ENCODE data around the gene AKNA.
"Not testable (repeated sequence)": the region's sequence is repeated elsewhere in the genome, so short reads cannot be mapped to it uniquely, and the experiment has no call there.

AKNA gene

DNA sequence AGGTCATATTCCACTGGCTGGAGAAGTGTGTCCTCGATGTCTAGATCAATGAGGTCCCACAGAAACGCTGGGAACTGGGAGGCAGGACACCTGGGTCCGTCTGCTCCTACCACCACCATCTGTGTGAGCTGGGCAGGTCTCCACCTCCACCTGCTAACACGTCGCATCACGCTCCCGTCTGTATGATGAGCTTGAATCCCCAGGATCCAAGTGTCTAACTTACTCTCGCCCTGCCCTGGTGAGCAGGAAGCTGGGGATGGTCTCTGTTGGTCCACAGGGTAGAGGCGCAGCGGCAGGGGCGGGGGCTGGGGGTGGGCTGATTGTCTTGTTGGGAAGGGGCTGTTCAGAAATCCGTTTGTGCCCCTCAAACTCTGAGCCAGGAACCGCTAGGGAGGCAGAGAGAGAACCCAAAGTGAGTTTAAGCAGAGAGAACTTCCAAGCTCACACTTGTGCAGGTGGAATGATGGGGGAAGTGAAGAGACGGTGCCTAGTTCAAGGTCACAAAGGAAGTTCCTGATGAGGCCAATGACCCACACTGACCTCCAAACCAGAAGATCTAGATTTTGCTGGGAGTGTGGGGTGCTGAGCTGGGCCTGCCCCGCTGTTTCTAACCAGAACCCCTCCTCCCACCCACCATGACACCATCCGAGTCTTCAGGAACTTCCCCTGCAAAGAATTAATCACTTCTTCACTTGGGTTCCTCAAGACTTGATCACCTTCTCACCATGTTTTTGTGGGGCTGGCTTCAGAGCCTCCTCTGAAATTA, 37.0 kb downstream of the AKNA start:
- DNase-seq, result no peak

DNA sequence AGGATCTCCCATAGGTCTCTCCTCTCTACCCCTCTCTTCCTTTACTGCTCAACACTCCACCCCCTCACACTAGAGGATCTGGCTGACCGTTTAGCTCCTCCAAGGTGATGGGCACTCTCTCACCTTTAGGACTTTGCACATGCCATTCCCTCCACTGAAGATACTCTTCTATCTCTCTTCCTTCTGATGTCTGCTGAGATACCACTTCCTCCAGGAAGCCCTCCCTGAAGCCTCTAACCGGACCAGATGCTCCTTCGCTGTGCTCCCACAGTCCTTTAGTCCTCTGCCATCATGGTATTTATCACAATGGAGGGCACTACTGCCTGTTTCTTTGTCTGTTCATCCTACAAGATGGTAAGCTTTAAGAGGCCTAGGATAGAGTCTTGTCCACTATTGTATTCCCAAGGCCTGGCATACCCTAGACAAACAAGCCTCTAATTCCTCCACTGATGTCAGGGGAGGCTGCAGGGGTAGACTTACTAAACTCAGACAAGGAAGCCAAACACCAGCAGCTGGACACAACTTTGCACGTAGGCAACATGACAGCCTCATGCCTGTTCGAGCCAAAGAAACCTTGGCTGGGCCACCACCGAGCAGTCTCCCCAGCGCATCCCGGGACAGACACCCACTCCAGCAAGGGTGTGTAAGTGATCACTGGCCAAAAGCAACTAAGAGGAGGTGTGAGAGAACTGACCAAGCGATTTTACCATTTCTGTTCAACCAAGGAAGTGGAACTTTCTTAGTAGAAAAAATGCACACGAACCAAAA, 37.9 kb downstream of the AKNA start:
- no peak for DNase-seq

DNA sequence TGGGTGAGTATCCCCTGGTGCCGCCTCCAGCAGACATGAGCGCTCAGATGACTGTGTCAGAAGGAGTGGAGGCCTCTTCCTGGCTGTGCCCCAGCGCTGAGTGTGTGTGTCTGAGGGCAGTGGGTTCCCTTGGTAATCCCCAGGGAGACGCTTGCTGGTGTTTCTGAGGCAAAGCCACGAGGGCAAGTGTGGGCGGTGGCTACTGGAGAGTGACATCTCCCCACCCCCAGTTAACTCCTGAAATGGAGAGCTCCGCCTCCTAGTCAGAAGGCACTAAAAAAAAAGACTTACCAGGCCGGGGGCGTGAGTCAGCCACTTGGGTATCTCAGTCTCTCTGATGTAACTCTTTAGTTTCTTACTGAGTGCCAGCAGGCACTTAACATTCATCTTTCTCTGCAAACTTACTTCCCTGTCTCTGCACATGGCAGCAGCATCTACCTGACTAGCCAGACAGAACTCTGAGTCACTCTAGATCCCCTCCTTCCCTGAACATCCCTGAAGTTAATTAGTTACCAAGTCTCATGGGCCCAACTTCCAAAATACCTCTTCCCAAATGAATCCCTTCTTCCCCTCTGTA, 38.8 kb downstream of the AKNA start:
- DNase-seq, result peak; percentile 78

DNA sequence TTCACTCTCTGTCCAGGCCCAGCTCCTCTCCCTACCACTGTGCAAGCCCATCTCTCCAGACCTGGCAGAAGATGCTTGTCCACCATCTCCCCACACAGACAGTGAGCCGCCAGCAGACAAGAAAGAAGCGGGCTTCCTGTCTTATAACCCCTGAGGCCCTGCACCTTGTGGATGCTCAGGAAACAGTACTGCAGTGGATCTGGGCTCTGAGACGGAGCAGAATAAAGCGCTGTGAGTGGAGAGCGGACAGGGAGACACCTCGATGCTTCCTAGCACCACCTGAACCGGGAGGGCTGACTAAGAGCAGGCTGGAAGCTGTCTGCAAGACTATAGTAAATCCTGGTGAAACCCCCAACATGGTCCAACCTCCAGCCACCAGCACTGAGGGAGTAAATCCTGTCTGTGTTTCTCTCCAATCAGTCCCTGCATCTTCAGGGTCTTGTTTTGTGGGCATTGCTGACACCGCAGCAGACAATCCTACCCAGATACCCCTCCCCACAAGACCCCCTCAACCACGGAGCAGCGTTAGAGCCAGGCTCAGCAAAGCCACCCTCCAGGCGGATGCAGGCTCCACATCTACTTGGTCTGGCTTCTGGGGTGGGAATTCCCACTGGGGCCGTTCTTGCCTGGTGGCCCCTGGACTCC, 39.4 kb downstream of the AKNA start:
- DNase-seq, result no peak

DNA sequence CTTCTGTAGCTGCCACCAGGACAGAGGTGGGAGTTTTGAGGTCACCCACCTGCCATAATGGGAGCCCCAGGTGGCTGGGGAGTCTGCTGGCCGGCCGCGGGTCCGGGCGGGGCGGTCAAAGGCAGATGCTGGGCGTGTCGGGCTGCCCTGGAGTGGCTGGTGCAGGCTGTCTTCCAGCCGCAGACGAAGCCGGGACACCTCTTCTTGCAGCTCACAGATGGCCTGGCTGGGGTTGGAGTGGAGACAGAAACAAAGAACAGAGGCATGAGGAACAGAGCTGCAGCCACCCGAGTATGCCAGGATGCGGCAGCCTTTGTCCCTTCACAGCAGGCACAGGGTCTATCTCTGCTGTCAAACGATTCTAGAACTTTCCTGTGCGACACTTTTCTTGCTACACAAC, 40.1 kb downstream of the AKNA start:
- DNase-seq, result no peak

DNA sequence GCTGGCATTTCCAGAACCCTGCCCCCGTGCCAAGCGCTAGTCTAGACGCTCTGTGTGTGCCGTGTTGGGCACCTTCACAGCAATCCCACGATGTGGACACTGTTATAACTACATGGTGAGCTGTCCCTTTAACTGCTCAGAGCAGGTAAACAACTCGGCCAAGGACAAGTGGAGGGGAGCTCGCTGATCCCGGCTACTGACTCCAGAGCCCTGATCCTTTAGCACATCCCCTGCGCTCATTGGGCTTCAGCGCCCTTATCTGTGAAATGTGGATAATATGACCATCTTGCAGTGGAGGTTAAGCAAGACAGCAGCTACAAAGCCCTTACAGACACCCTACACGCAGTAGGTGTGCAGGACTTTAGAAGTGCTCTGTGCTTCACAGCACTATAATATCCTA, 41.6 kb downstream of the AKNA start:
- no peak for DNase-seq

DNA sequence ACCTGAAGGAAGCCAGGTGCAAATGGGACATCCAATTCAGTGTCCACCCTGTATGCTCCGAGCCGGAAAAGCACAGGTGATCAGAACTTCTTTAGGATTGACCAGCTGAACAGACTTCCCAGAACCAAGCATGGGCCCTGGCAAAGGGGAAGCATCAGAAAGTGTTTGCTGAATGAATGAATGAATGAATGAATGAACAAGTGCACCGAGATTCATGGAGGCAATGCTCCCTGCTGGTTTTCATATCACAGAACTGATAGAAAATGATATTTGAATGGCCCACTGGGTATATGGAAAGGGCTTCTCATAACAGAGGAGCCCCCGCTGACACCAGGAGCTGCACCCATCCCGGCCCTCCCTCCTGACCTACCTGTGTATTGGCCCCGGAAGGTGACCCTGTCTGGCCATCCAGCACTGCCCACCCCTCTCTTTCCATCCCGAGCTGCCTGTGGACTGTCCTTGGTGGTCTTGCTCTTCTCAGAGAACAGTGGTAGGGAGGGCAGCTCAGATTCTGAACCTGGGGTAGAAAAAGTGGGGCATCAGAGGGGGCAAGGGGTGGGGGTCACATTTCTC, 42.2 kb downstream of the AKNA start:
- DNase-seq, result no peak

DNA sequence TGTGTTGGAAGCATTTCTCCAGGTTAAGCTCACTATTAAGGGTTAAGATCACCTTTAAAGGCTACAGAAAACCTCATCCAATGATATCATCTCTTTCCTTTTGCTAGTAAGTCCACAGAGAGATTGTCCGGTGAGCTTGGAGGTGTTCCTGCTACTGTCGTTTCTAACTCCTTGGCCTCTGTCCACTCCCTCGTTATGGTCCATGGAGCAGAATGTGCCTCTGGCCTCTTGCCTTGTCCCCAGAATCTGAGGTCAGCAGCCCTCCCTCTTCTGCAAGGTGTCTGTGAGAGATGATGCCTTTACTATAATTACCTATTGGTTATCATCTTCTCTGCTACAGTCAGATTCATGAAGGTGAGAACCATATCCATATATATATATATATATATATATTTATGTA, 43.1 kb downstream of the AKNA start:
- DNase-seq, result no peak

DNA sequence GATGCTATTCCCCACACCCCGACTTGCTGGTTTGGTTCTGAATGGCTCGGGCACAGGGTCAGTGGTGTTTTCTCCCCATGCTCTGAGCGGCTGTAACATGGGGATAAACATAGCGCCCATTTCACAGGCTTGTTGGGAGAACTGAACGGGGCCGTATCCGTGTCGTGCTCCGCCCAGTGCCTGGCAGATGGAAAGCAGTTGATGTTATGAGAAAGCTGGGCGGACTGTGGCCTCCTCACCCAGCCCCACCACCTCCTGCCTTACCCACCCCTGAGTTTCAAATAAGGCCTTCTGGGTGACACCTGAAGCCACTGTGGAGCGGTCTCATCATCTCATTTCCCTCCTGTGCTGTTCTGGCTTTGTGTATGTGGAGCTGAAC, 43.6 kb downstream of the AKNA start:
- no peak for DNase-seq

DNA sequence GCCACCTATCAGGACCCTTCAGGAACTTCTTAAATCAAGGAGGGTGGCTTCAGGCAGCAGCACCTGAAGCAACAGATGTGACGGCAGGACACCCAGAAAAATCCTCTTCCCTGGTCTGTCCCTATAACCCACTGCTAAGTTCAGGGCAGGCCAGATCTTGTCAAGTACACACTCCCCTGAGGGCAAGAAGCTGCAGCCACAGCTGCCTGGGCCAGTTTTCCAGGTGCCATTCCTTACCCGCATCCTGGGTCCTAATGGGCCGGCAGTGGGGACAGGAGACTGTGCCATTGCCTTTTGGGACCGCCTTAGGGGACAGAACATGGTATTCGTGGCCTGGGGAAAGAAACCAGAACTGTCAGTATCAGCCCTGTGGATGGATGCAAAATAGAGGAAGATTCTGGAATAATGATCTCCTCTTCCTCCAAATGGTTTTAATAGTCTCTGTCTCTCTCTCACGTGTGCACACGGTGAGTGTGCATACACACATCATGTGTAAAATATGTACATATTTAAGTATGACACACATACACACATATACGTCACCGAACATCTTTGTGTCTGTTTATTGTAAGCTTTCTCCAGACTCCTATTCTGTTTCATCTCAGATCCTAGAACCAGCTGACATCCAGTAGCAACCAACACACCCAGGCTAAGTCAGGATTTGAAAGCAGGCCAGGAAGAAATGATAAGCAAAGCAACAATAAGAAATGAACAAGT, 44.2 kb downstream of the AKNA start:
- no peak for DNase-seq

DNA sequence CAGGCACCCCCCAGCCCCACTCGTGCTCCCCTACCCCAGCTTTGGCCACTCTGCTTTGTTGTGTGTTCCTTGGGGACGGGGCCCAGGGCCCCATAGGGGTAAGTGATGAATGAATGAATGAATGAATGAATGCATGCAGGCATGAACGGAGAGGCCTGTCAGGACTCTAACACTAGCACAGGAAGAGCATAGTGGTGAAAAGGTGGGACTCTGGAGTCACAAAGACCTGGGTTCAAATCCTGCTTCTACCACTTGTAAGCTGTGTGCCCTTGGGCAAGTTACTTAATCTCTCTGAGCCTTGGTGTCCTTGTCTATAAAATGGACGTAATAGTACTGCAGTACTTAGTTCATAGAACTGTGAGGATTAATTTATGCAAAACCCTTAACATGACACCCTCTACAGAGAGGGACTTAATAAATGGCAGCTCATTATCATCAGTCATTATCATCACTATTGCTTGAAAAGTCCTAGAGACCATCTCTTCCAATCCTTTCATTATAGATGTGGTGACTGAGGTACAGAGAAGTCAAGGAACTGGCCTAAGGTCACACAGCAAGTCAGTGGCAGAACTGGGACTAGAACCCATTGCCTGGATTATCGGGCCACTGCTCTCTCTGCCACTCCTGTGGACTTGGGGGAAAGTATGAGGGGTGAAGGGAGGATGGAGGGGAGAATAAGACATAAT, 44.9 kb downstream of the AKNA start:
- DNase-seq, result no peak

DNA sequence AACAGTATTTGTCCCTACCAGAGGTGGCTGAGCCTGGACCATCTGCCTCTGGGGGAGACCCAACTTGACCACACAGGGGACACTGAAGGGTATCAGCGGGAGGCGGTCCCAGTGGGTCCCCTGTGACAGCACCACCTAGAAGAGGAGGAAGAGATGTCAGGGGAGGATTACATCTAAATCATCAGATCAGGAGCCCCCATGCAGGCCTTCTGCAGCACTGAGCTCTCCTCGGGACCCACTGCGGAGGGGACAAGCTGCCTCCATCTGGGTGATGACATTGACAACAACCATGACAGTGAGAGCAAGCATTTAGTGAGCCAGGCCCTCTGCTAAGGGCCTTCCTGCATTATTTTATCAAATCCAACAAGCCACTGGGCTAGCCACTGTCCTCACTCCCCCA, 45.8 kb downstream of the AKNA start:
- no peak for DNase-seq

DNA sequence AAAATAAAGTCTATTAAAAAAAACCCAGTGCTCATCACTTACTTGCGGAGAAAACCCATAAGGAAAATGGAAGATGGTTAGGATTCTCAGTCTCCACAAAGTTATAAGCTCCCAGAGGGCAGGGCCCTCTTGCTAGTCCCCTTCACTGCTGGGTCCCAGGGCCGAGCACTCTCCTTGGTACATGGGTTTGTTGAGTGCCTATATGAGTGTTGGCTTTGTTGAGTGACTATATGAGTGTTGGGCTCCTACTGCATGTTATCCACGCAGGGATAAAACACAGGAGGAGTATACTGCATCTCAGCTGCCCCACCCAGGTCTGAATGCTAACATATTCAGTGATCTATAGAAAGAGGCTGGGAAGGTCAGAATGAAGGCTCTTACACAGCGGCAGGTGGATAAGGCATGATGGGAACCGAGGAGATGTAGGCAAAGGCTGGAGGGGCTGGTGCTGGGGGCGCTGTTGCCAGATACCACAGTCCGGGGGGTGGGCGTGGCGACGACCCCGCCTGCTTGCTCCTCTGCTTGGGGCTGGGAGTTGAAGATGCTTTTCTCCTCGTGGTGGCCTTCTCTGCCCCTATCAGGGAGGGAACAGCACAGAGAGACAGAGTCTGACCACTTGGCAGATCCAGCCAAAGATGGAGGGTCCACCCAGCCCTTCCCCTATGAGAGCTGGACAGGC, 46.5 kb downstream of the AKNA start:
- no peak for DNase-seq

DNA sequence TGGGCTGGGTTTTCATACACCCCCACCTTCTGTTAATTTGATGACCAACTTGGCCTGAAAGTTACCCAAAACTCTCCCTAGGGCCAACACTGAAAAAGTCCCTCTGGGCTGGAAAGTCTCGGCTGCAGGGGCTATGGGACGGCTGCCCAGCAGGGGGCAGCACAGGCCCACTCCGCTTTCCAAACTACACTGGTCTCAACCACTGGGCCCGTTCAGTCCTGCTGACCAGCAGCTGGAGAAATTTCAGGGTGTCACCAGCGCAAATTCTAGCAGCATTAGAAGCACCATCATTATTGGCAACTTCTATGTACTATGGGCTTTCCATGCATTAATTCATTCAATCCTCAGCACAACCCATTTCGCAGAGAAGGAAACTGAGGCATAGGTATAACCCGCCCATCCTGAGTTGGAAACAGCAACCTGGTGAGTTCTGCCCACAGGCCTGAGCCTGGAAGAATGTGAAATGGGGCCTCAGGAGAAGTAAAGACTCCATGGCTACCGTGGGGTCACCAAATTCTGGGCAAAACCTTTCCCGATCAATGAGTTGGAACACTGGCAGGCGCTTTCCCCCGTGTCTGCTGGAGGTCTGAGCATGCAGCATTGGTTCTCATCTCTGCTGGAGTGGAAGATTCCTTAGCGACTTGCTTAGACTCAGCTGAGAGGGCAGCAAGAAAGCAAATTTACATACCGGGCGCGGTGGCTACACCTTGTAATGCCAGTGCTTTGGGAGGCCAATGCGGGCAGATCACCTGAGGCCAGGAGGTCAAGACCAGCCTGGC, 48.5 kb downstream of the AKNA start:
- DNase-seq, result peak; percentile 62

DNA sequence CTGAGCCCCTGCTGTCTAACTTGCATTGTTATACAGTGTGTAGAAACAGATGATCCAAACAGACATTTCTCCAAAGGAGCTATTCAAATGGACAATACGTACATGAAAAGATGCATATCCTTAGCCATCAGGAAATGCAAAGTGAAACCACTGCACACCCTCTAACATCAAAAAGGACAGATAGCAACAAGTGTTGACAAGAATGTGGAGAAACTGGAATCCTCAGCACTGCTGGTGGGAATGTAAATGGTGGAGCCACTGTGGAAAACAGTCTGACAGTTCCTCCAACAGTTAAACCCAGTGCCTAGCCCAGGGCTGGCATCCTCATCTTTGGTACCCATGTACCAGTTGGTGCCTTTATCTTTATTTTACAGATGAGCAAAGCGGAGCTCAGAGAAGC, 49.6 kb downstream of the AKNA start:
- no peak for DNase-seq

DNA sequence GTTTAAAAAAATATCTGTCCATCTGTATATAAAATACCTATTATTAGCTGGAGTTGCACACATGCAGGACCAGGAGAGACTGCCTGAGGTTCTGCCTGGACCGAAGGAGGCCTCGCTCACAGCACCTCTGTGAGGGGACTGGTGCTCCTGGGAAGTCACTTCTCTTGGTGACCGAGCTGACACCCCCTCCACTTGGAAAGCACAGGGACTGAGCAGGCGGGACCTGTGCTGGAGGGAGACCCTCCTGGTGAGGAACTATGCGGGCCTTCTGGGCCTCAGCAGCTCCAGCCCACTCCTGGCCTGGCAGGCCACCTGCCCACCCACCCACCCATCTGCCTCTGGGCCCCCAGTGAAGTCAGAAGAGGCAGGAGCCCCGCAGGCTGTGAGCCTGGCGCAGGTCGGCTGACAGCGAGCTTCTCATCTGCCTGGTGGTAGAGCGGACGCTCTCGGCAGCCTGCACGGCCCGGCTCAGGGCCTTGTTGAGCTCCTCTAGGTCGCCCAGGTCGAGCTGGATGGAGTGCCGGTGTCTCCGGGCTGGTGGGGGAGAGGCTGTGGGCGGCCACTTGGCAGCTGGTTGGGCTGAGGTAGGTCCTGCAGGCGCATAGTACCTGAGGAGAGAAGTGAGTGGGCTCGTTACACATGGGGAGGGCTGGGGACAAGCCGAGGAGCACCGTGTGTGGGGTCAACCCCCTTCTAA, 50.9 kb downstream of the AKNA start:
- DNase-seq, result no peak

DNA sequence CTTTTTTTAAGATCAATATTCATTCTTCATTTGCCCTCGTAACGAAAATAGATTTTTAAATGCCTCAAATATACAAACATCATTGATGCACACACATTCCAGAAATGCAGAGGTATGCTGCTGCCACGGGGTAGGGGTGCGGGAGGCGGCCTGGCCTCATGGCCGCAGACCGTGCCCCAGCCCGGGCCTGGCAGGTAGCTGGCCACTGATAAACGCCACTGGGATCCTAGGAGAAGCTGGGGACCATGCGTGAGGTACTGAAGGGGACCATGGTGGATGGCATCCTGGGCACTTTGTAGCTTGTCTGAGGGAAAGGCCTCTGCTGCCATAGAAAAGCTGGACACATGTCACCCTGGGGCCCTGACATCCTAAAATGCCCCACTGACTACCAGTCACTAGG, 51.6 kb downstream of the AKNA start:
- no peak for DNase-seq

DNA sequence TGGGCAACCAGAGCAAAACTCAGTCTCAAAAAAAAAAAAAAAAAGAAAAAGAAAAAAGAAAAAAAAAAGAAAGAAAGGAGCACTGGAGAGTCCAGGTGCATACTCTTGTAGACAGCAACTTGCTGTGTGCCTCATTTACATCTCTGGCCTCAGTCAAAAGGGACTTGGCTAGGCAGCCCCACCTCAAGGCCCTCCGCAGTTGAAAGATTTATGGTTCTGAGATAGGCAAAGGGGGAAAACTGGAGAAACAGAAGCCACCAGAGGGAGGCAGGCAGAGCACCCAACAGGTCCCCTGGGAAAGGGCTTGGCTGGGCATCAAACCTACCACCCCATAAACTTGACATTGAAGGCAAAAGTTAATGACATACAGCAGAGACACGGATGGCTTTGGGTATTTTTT, 52.0 kb downstream of the AKNA start:
- DNase-seq, result no peak

DNA sequence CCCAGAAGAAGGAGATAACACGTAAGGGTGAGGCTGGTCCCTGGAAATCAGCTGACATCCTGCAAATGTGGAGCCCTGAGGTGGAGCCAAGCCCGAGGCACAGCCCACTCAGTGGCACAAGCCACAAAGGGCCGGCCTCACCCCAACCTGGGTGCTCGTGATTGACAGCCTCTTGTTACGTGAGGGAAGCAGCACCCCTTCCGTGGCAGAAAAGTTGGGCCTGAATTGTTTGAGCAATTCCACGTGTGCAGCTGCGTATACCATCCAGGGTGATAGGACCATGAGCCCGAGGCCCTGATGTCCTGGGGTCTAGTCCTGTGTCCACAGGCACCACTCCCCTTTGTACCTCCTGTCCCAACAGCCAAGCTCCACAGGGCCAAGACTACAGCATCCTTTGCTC, 53.3 kb downstream of the AKNA start:
- DNase-seq, result no peak

DNA sequence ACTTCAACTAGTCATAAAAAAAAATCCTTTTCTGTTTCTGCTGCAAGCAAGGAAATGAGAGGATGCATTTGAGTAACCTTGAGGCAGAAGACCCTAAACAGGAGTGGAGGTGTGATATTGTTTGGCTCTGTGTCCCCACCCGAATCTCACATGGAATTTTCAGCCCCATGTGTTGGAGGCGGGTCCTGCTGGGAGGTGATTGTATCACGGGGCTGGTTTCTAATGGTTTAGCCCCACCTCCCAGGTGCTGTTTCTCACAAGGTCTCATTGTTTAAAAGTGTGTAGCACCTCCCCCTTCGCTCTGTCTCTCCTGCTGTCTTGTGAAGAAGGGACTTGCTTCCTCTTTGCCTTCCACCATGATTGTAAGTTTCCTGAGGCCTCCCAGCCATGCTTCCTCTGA, 54.1 kb downstream of the AKNA start:
- DNase-seq, result not testable (repeated sequence)

Data from activated CD8-positive, alpha-beta memory T cell treated with anti-CD3 and anti-CD28 coated beads, Interleukin-2, amount 50 U/mL, for 4 hours (primary cell).